HG03558 (cell line): Measurements from ENCODE around the gene GMDS.
A peak's percentile ranks its signal among the peaks of the same experiment; 100 is the strongest.

Experiments
- ATAC-seq: cut with Tn5 transposase; IDR thresholded peaks from one replicate; pipeline ENCODE4 v1.9.1; 2021; ENCODE audit warnings: moderate number of reproducible peaks; ENCODE audit not compliant: unreplicated experiment; ENCODE audit errors: extremely low read depth

The GMDS gene

GRCh38 chr6:2109796-2110195 lies 135.6 kb downstream of the GMDS start:
- no peak for ATAC-seq

GRCh38 chr6:2108700-2109306 lies 136.6 kb downstream of the GMDS start:
- no peak for ATAC-seq

GRCh38 chr6:2104524-2104880 lies 140.9 kb downstream of the GMDS start:
- no peak for ATAC-seq

GRCh38 chr6:2103765-2104523 lies 141.5 kb downstream of the GMDS start:
- no peak for ATAC-seq

- no peak for ATAC-seq
These were observed 142.4 kb downstream of the GMDS start for GRCh38 chr6:2102966-2103365.

- no peak for ATAC-seq
These were observed 143.0 kb downstream of the GMDS start for GRCh38 chr6:2102316-2102883.

GRCh38 chr6:2101213-2101612 lies 144.2 kb downstream of the GMDS start:
- no peak for ATAC-seq

GRCh38 chr6:2099870-2100269 lies 145.5 kb downstream of the GMDS start:
- ATAC-seq = no peak

GRCh38 chr6:2097464-2097863 lies 147.9 kb downstream of the GMDS start:
- no peak for ATAC-seq

- ATAC-seq = no peak
These were observed 150.8 kb downstream of the GMDS start for GRCh38 chr6:2094642-2095041.

- no peak for ATAC-seq
These were observed 159.0 kb downstream of the GMDS start for GRCh38 chr6:2086326-2086965.

GRCh38 chr6:2085657-2086056 lies 159.7 kb downstream of the GMDS start:
- no peak for ATAC-seq

GRCh38 chr6:2081155-2082138 lies 164.0 kb downstream of the GMDS start:
- ATAC-seq = peak; percentile 75

- ATAC-seq = no peak
These were observed 166.5 kb downstream of the GMDS start for GRCh38 chr6:2078888-2079287.

GRCh38 chr6:2077826-2078225 lies 167.6 kb downstream of the GMDS start:
- ATAC-seq = no peak

- no peak for ATAC-seq
These were observed 171.9 kb downstream of the GMDS start for GRCh38 chr6:2073476-2073875.

GRCh38 chr6:2072453-2072852 lies 173.0 kb downstream of the GMDS start:
- no peak for ATAC-seq

- no peak for ATAC-seq
These were observed 181.9 kb downstream of the GMDS start for GRCh38 chr6:2063547-2063946.

- no peak for ATAC-seq
These were observed 183.5 kb downstream of the GMDS start for GRCh38 chr6:2061880-2062279.

- no peak for ATAC-seq
These were observed 189.5 kb downstream of the GMDS start for GRCh38 chr6:2055911-2056310.
